Tongue (tissue), 2 donors: Measurements from ENCODE around the gene LMBR1. TPM values are rescaled to one million over a fixed set of nuclear protein-coding genes. Genes with fewer than 3 reads are reported as not detected.

Experiments used
- small RNA-seq: library from RNA; depleted of rRNA; stranded (forward); fragments of <200 nt; gene quantifications from one replicate; pipeline ENCODE3, GENCODE V24; 2014; ENCODE audit warnings: low replicate concordance
- total RNA-seq: library from RNA; depleted of rRNA; stranded (reverse); fragments of >200 nt; gene quantifications from one replicate; pipeline ENCODE4 v1.2.3, GENCODE V29; 2014

The LMBR1 gene
- total RNA-seq, 1 donor from 2014 or later: 87.2 TPM

Small RNA genes lying within 50 kb of the gene (small RNA-seq; reads per million reads assigned to genes)
- not detected for gene RNU4-31P

Other genes starting within 250 kb of the LMBR1 start
- gene NOM1, start 56.5 kb upstream of the LMBR1 start, total RNA-seq: 31.8 TPM
- not detected for gene MNX1, start 117.5 kb upstream of the LMBR1 start, total RNA-seq
- 90.0 TPM for gene UBE3C, start 245.7 kb upstream of the LMBR1 start, total RNA-seq